ENCODE data around the gene EIPR1.
A peak's percentile ranks its signal among the peaks of the same experiment; 100 is the strongest.

The EIPR1 gene

GRCh38 chr2:3290655-3291054 lies 87.0 kb downstream of the EIPR1 start:
- Histone ChIP-seq H3K4me3 (ENCODE audit: insufficient read depth in 1 of 2, low read depth in 1 of 2, low read length in 2 of 2) (no peak overlapping the region), H3K27ac (ENCODE audit: low read length, poor library complexity, severe bottlenecking) (no peak overlapping the region), H3K4me1 (ENCODE audit: control insufficient read depth, insufficient read depth, low read depth, low read length) (peaks cover 3% of the 10 kb centered on the region), H3K4me2 (ENCODE audit: low read length, poor library complexity, severe bottlenecking) (no peak overlapping the region), H2BK12ac (ENCODE audit: low read length in 2 of 2) (no peak overlapping the region), H4K91ac (ENCODE audit: low read length) (no peak overlapping the region), H2AK5ac (ENCODE audit: low read length, severe bottlenecking) (no peak overlapping the region), H3K4ac (ENCODE audit: low read depth in 1 of 2, low read length in 2 of 2) (no peak overlapping the region), H3K36me3 (ENCODE audit: control insufficient read depth in 1 of 2, insufficient read depth in 2 of 2, low read depth in 1 of 2, low read length in 2 of 2) (peaks cover 0 to 21% of the 10 kb centered on the region in 2 experiments), H3K9ac (ENCODE audit: low read length) (no peak overlapping the region), H2BK15ac (ENCODE audit: low read depth, poor library complexity, severe bottlenecking) (no peak overlapping the region), H3K14ac (ENCODE audit: low read length in 2 of 2) (peak overlapping the region in 1 of 2 experiments; percentile 11), H3K23ac (ENCODE audit: low read length in 2 of 2) (no peak overlapping the region), H4K8ac (ENCODE audit: low read length) (no peak overlapping the region), H2BK5ac (ENCODE audit: low read depth, low read length, poor library complexity, severe bottlenecking) (no peak overlapping the region), H3K79me1 (replicated peaks; ENCODE audit: low read length, poor library complexity, severe bottlenecking) (peaks cover 53% of the 10 kb centered on the region), H3K18ac (ENCODE audit: low read depth in 1 of 2, low read length in 2 of 2) (no peak overlapping the region), H3K9me3 (ENCODE audit: control insufficient read depth, low read length) (no peaks in the 10 kb centered on the region), H2AFZ (ENCODE audit: low read depth, low read length) (no peak overlapping the region), H2BK120ac (ENCODE audit: low read depth, low read length) (no peak overlapping the region), H3K27me3 (ENCODE audit: control insufficient read depth in 1 of 2, insufficient read depth in 1 of 2, low read length in 2 of 2) (no peaks in the 10 kb centered on the region)
- 94% methylated on average over 12 of the region's 12 CpGs for whole genome bisulfite sequencing
- no peak for DNase-seq

- Histone ChIP-seq H3K14ac (ENCODE audit: low read length in 2 of 2) (no peak overlapping the region), H3K27me3 (ENCODE audit: control insufficient read depth in 1 of 2, insufficient read depth in 1 of 2, low read length in 2 of 2) (no peaks in the 10 kb centered on the region), H4K91ac (ENCODE audit: low read length) (no peak overlapping the region), H4K8ac (ENCODE audit: low read length) (no peak overlapping the region), H3K4me3 (ENCODE audit: insufficient read depth in 1 of 2, low read depth in 1 of 2, low read length in 2 of 2) (no peak overlapping the region), H2BK5ac (ENCODE audit: low read depth, low read length, poor library complexity, severe bottlenecking) (no peak overlapping the region), H3K4ac (ENCODE audit: low read depth in 1 of 2, low read length in 2 of 2) (no peak overlapping the region), H3K27ac (ENCODE audit: low read length, poor library complexity, severe bottlenecking) (no peak overlapping the region), H3K18ac (ENCODE audit: low read depth in 1 of 2, low read length in 2 of 2) (no peak overlapping the region), H3K9ac (ENCODE audit: low read length) (no peak overlapping the region), H3K4me1 (ENCODE audit: control insufficient read depth, insufficient read depth, low read depth, low read length) (peaks cover 3% of the 10 kb centered on the region), H2BK15ac (ENCODE audit: low read depth, poor library complexity, severe bottlenecking) (no peak overlapping the region), H2AFZ (ENCODE audit: low read depth, low read length) (no peak overlapping the region), H3K79me1 (replicated peaks; ENCODE audit: low read length, poor library complexity, severe bottlenecking) (peaks cover 58% of the 10 kb centered on the region), H2BK120ac (ENCODE audit: low read depth, low read length) (no peak overlapping the region), H2AK5ac (ENCODE audit: low read length, severe bottlenecking) (no peak overlapping the region), H3K23ac (ENCODE audit: low read length in 2 of 2) (peak overlapping the region in 1 of 2 experiments; percentile 9), H3K36me3 (ENCODE audit: control insufficient read depth in 1 of 2, insufficient read depth in 2 of 2, low read depth in 1 of 2, low read length in 2 of 2) (peaks cover 0 to 21% of the 10 kb centered on the region in 2 experiments), H2BK12ac (ENCODE audit: low read length in 2 of 2) (no peak overlapping the region), H3K9me3 (ENCODE audit: control insufficient read depth, low read length) (no peaks in the 10 kb centered on the region), H3K4me2 (ENCODE audit: low read length, poor library complexity, severe bottlenecking) (no peak overlapping the region)
- 100% methylated on average over 4 of the region's 8 CpGs for WGBS
- no peak for DNase-seq
These were observed 87.6 kb downstream of the EIPR1 start for GRCh38 chr2:3289971-3290370.

GRCh38 chr2:3289526-3289925 lies 88.1 kb downstream of the EIPR1 start:
- H3K4me3 ChIP-seq (ENCODE audit: insufficient read depth in 1 of 2, low read depth in 1 of 2, low read length in 2 of 2): no peak overlapping the region
- no peak overlapping the region for H3K27ac ChIP-seq (ENCODE audit: low read length, poor library complexity, severe bottlenecking)
- H2AFZ ChIP-seq (ENCODE audit: low read depth, low read length): no peak overlapping the region
- H2BK12ac ChIP-seq (ENCODE audit: low read length in 2 of 2): no peak overlapping the region
- no peak overlapping the region for H3K18ac ChIP-seq (ENCODE audit: low read depth in 1 of 2, low read length in 2 of 2)
- H2BK15ac ChIP-seq (ENCODE audit: low read depth, poor library complexity, severe bottlenecking): no peak overlapping the region
- no peak overlapping the region for H3K9ac ChIP-seq (ENCODE audit: low read length)
- no peak for DNase-seq
- no peak overlapping the region for H3K14ac ChIP-seq (ENCODE audit: low read length in 2 of 2)
- H3K9me3 ChIP-seq (ENCODE audit: control insufficient read depth, low read length): no peaks in the 10 kb centered on the region
- peak overlapping the region in 1 of 2 experiments; percentile 9 for H3K23ac ChIP-seq (ENCODE audit: low read length in 2 of 2)
- peaks cover 59% of the 10 kb centered on the region for H3K79me1 ChIP-seq (replicated peaks; ENCODE audit: low read length, poor library complexity, severe bottlenecking)
- WGBS: 97% methylated on average over 15 of the region's 15 CpGs
- H4K91ac ChIP-seq (ENCODE audit: low read length): no peak overlapping the region
- H3K4me2 ChIP-seq (ENCODE audit: low read length, poor library complexity, severe bottlenecking): no peak overlapping the region
- no peak overlapping the region for H4K8ac ChIP-seq (ENCODE audit: low read length)
- no peaks in the 10 kb centered on the region for H3K27me3 ChIP-seq (ENCODE audit: control insufficient read depth in 1 of 2, insufficient read depth in 1 of 2, low read length in 2 of 2)
- no peak overlapping the region for H2AK5ac ChIP-seq (ENCODE audit: low read length, severe bottlenecking)
- no peak overlapping the region for H3K4ac ChIP-seq (ENCODE audit: low read depth in 1 of 2, low read length in 2 of 2)
- peaks cover 0 to 21% of the 10 kb centered on the region in 2 experiments for H3K36me3 ChIP-seq (ENCODE audit: control insufficient read depth in 1 of 2, insufficient read depth in 2 of 2, low read depth in 1 of 2, low read length in 2 of 2)
- no peak overlapping the region for H2BK120ac ChIP-seq (ENCODE audit: low read depth, low read length)
- H2BK5ac ChIP-seq (ENCODE audit: low read depth, low read length, poor library complexity, severe bottlenecking): no peak overlapping the region
- peaks cover 3% of the 10 kb centered on the region for H3K4me1 ChIP-seq (ENCODE audit: control insufficient read depth, insufficient read depth, low read depth, low read length)

GRCh38 chr2:3289171-3289515 lies 88.5 kb downstream of the EIPR1 start:
- H2BK12ac ChIP-seq (ENCODE audit: low read length in 2 of 2): no peak overlapping the region
- no peak overlapping the region for H3K4ac ChIP-seq (ENCODE audit: low read depth in 1 of 2, low read length in 2 of 2)
- H2AFZ ChIP-seq (ENCODE audit: low read depth, low read length): no peak overlapping the region
- DNase-seq: no peak
- no peak overlapping the region for H3K4me2 ChIP-seq (ENCODE audit: low read length, poor library complexity, severe bottlenecking)
- peaks cover 0 to 21% of the 10 kb centered on the region in 2 experiments for H3K36me3 ChIP-seq (ENCODE audit: control insufficient read depth in 1 of 2, insufficient read depth in 2 of 2, low read depth in 1 of 2, low read length in 2 of 2)
- H4K91ac ChIP-seq (ENCODE audit: low read length): no peak overlapping the region
- no peak overlapping the region for H2AK5ac ChIP-seq (ENCODE audit: low read length, severe bottlenecking)
- no peak overlapping the region for H2BK120ac ChIP-seq (ENCODE audit: low read depth, low read length)
- H4K8ac ChIP-seq (ENCODE audit: low read length): no peak overlapping the region
- peaks cover 61% of the 10 kb centered on the region for H3K79me1 ChIP-seq (replicated peaks; ENCODE audit: low read length, poor library complexity, severe bottlenecking)
- H3K4me3 ChIP-seq (ENCODE audit: insufficient read depth in 1 of 2, low read depth in 1 of 2, low read length in 2 of 2): no peak overlapping the region
- no peak overlapping the region for H3K18ac ChIP-seq (ENCODE audit: low read depth in 1 of 2, low read length in 2 of 2)
- no peak overlapping the region for H3K23ac ChIP-seq (ENCODE audit: low read length in 2 of 2)
- H3K9ac ChIP-seq (ENCODE audit: low read length): no peak overlapping the region
- H3K27me3 ChIP-seq (ENCODE audit: control insufficient read depth in 1 of 2, insufficient read depth in 1 of 2, low read length in 2 of 2): no peaks in the 10 kb centered on the region
- WGBS: 94% methylated on average over 9 of the region's 9 CpGs
- H3K9me3 ChIP-seq (ENCODE audit: control insufficient read depth, low read length): no peaks in the 10 kb centered on the region
- H2BK5ac ChIP-seq (ENCODE audit: low read depth, low read length, poor library complexity, severe bottlenecking): no peak overlapping the region
- no peak overlapping the region for H2BK15ac ChIP-seq (ENCODE audit: low read depth, poor library complexity, severe bottlenecking)
- H3K27ac ChIP-seq (ENCODE audit: low read length, poor library complexity, severe bottlenecking): no peak overlapping the region
- peaks cover 3% of the 10 kb centered on the region for H3K4me1 ChIP-seq (ENCODE audit: control insufficient read depth, insufficient read depth, low read depth, low read length)
- no peak overlapping the region for H3K14ac ChIP-seq (ENCODE audit: low read length in 2 of 2)
